Caco-2 (cell line): ENCODE measurements around the gene CDKAL1. TPM values are rescaled to one million over a fixed set of nuclear protein-coding genes. Genes with fewer than 3 reads are reported as not detected.
"Not testable (repeated sequence)": the region's sequence is repeated elsewhere in the genome, so short reads cannot be mapped to it uniquely, and the experiment has no call there.

ENCODE experiments used
- BruUV-seq: library from RNA; stranded (reverse); fragments of 400-500 nt; replicated peaks from 2 replicates; lab custom pipeline; 2021; lab: Mats Ljungman, UMichigan
- CTCF ChIA-PET: fragments of 300-600 bp; sonication (Branson Sonifier 250); formaldehyde crosslinking; loops from one replicate; lab custom pipeline; 2022; ENCODE audit warnings: antibody characterized with exemption; lab: Charles Lee
- POLR2A ChIA-PET: fragments of 300-600 bp; sonication (Branson Sonifier 250); formaldehyde crosslinking; loops from one replicate; lab custom pipeline; 2022; ENCODE audit warnings: antibody characterized with exemption; lab: Charles Lee
- DNase-seq, 2 experiments: peaks; one replicate each; pipeline versions ENCODE4 v3.0.0 to v3.0.0-alpha.2; 2020 to 2022
- H3K27me3 ChIP-seq: replicated peaks from 2 replicates; pipeline ENCODE4 v1.6.0; 2011; ENCODE audit warnings: low read length; ENCODE audit not compliant: control insufficient read depth, insufficient read depth
- H3K36me3 ChIP-seq: 2 replicates; pipeline ENCODE4 v1.5.1; 2011; ENCODE audit warnings: low read length; ENCODE audit not compliant: control insufficient read depth, insufficient read depth
- H3K4me1 ChIP-seq: fragments of 250-450 bp; sonication (Bioruptor Pico); 2 replicates; pipeline ENCODE4 v1.5.1; 2020; ENCODE audit warnings: mild to moderate bottlenecking
- H3K4me3 ChIP-seq: 2 replicates; pipeline ENCODE4 v1.5.1; 2011; ENCODE audit warnings: low read depth, mild to moderate bottlenecking, control low read depth, low read length
- H3K9me3 ChIP-seq: fragments of 250-450 bp; sonication (Bioruptor Pico); 2 replicates; pipeline ENCODE4 v1.5.1; 2020; ENCODE audit warnings: mild to moderate bottlenecking, moderate library complexity
- H3K27ac Mint-ChIP-seq: one replicate; pipeline ENCODE4 v1.8.0; 2022; ENCODE audit warnings: mixed read lengths; ENCODE audit not compliant: unreplicated experiment
- H3K27me3 Mint-ChIP-seq: one replicate; pipeline ENCODE4 v1.8.0; 2022; ENCODE audit warnings: mixed read lengths; ENCODE audit not compliant: insufficient read depth, unreplicated experiment
- H3K36me3 Mint-ChIP-seq: one replicate; pipeline ENCODE4 v1.8.0; 2022; ENCODE audit warnings: mild to moderate bottlenecking, mixed read lengths; ENCODE audit not compliant: insufficient read depth, unreplicated experiment
- H3K4me1 Mint-ChIP-seq: one replicate; pipeline ENCODE4 v1.8.0; 2022; ENCODE audit warnings: low read depth, mixed read lengths; ENCODE audit not compliant: unreplicated experiment
- H3K4me3 Mint-ChIP-seq: one replicate; pipeline ENCODE4 v1.8.0; 2022; ENCODE audit warnings: mild to moderate bottlenecking, moderate library complexity, mixed read lengths; ENCODE audit not compliant: unreplicated experiment
- H3K9me3 Mint-ChIP-seq: one replicate; pipeline ENCODE4 v1.8.0; 2022; ENCODE audit warnings: mixed read lengths; ENCODE audit not compliant: unreplicated experiment
- CTCF ChIP-seq, 2 experiments: fragments of 200-600 bp in 1 of 2; IDR thresholded peaks; 1 replicate in 1 of 2; 2 replicates in 1 of 2; pipeline versions ENCODE4 v1.5.1 to v1.8.0; 2011 to 2022; ENCODE audit warnings: antibody characterized with exemption in 1 of 2, control low read depth in 1 of 2, inconsistent platforms in 1 of 2, low read depth in 1 of 2, low read length in 1 of 2, mild to moderate bottlenecking in 1 of 2, moderate library complexity in 1 of 2; ENCODE audit not compliant: insufficient read depth in 1 of 2, severe bottlenecking in 1 of 2, unreplicated experiment in 1 of 2
- intact Hi-C: fragments of 100-400 bp; cut with micrococcal nuclease; formaldehyde crosslinking; loops from one replicate; pipeline ENCODE4 v1.10.0; 2022; ENCODE audit not compliant: unreplicated experiment
- total RNA-seq: library from RNA; stranded (reverse); gene quantifications from 2 replicates; pipeline ENCODE4 v1.2.3, GENCODE V29; 2022

CDKAL1 gene
- total RNA-seq, 1 experiment from 2014 or later, result 18.7 TPM

GRCh38 chr6:20729086-20729485, 194.8 kb downstream of the CDKAL1 start:
- Mint-ChIP-seq H3K27ac (no peak overlapping the region), H3K27me3 (no peaks in the 10 kb centered on the region), H3K4me1 (no peaks in the 10 kb centered on the region), H3K36me3 (peaks cover 6% of the 10 kb centered on the region), H3K4me3 (no peak overlapping the region), H3K9me3 (peaks cover 9% of the 10 kb centered on the region)
- no peaks in the 10 kb centered on the region for H3K27me3 ChIP-seq
- no peak for TF ChIP-seq CTCF (IDR thresholded peaks at IDR 0.05; ENCODE audit: insufficient read depth in 1 of 2, low read depth in 1 of 2, low read length in 1 of 2, severe bottlenecking in 1 of 2, unreplicated experiment in 1 of 2)
- H3K4me1 ChIP-seq, result peaks cover 12% of the 10 kb centered on the region
- POLR2A ChIA-PET, result no interaction called here
- CTCF ChIA-PET, result no interaction called here
- intact Hi-C loops, result no loop called here
- BruUV-seq, result no TSS peak
- no peak overlapping the region for H3K4me3 ChIP-seq
- H3K9me3 ChIP-seq, result no peaks in the 10 kb centered on the region
- H3K36me3 ChIP-seq, result no peaks in the 10 kb centered on the region
- DNase-seq, result no peak

GRCh38 chr6:20732362-20732761, 198.1 kb downstream of the CDKAL1 start:
- H3K27me3 Mint-ChIP-seq, H3K4me3 ChIP-seq, intact Hi-C loops, POLR2A ChIA-PET, H3K36me3 ChIP-seq, H3K36me3 Mint-ChIP-seq, H3K9me3 ChIP-seq, H3K4me1 ChIP-seq, DNase-seq, H3K9me3 Mint-ChIP-seq, H3K27ac Mint-ChIP-seq, H3K4me3 Mint-ChIP-seq, H3K27me3 ChIP-seq, CTCF ChIA-PET, H3K4me1 Mint-ChIP-seq, BruUV-seq: not testable (repeated sequence)

GRCh38 chr6:20732896-20733295, 198.6 kb downstream of the CDKAL1 start:
- Mint-ChIP-seq H3K36me3 (no peaks in the 10 kb centered on the region), H3K27ac (no peak overlapping the region), H3K27me3 (no peaks in the 10 kb centered on the region), H3K4me3 (no peak overlapping the region), H3K4me1 (no peaks in the 10 kb centered on the region), H3K9me3 (peaks cover 9% of the 10 kb centered on the region)
- DNase-seq, result no peak
- TF ChIP-seq CTCF (IDR thresholded peaks at IDR 0.05; ENCODE audit: insufficient read depth in 1 of 2, low read depth in 1 of 2, low read length in 1 of 2, severe bottlenecking in 1 of 2, unreplicated experiment in 1 of 2), result no peak
- no TSS peak for BruUV-seq
- POLR2A ChIA-PET, result no interaction called here
- CTCF ChIA-PET, result no interaction called here
- intact Hi-C loops, result no loop called here
- H3K4me1 ChIP-seq, result no peaks in the 10 kb centered on the region
- H3K36me3 ChIP-seq, result no peaks in the 10 kb centered on the region
- no peaks in the 10 kb centered on the region for H3K9me3 ChIP-seq
- H3K27me3 ChIP-seq, result no peaks in the 10 kb centered on the region
- H3K4me3 ChIP-seq, result no peak overlapping the region

GRCh38 chr6:20737912-20738311, 203.7 kb downstream of the CDKAL1 start:
- H3K9me3 Mint-ChIP-seq, result peaks cover 2% of the 10 kb centered on the region
- BruUV-seq, result no TSS peak
- peaks cover 10% of the 10 kb centered on the region for H3K4me1 ChIP-seq
- H3K36me3 Mint-ChIP-seq, result no peaks in the 10 kb centered on the region
- H3K27me3 Mint-ChIP-seq, result no peaks in the 10 kb centered on the region
- ChIA-PET CTCF (no interaction called here), POLR2A (no interaction called here)
- TF ChIP-seq CTCF (IDR thresholded peaks at IDR 0.05; ENCODE audit: insufficient read depth in 1 of 2, low read depth in 1 of 2, low read length in 1 of 2, severe bottlenecking in 1 of 2, unreplicated experiment in 1 of 2), result no peak
- no peaks in the 10 kb centered on the region for H3K27me3 ChIP-seq
- no peak overlapping the region for H3K27ac Mint-ChIP-seq
- H3K4me3 ChIP-seq, result no peak overlapping the region
- no peaks in the 10 kb centered on the region for H3K9me3 ChIP-seq
- intact Hi-C loops, result no loop called here
- DNase-seq, result no peak
- no peak overlapping the region for H3K4me3 Mint-ChIP-seq
- peaks cover 11% of the 10 kb centered on the region for H3K4me1 Mint-ChIP-seq
- H3K36me3 ChIP-seq, result no peaks in the 10 kb centered on the region
